NK-92 treated with Interleukin-12 subunit alpha and Interleukin-12 subunit beta, amount 100 ng/mL, for 24 hours (cell line): Measurements from ENCODE around the gene FBH1.
"Not testable (repeated sequence)": the region's sequence is repeated elsewhere in the genome, so short reads cannot be mapped to it uniquely, and the experiment has no call there.

Experiments used
- DNase-seq: peaks from one replicate; lab custom pipeline; 2025; lab: John Stamatoyannopoulos, UW

The FBH1 gene

GRCh38 chr10:5889624-5890451 lies at the start of gene FBH1, which contains the start of gene ANKRD16:
Gene FBH1 (plus strand): TSS chr10:5890243. CDS start chr10:5890346, 103 bp downstream.
Gene ANKRD16 (minus strand): TSS chr10:5889893. CDS start chr10:5889354, 539 bp downstream.
- DNase-seq: peak; percentile 91

- no peak for DNase-seq
These were observed 49.4 kb upstream of the FBH1 start for GRCh38 chr10:5840314-5841307.

- no peak for DNase-seq
These were observed 48.1 kb upstream of the FBH1 start for GRCh38 chr10:5841965-5842364.

- no peak for DNase-seq
These were observed 46.2 kb upstream of the FBH1 start for GRCh38 chr10:5843686-5844344.

- DNase-seq: no peak
These were observed 45.5 kb upstream of the FBH1 start for GRCh38 chr10:5844345-5845055.

GRCh38 chr10:5846667-5847066 lies 43.4 kb upstream of the FBH1 start:
- not testable (repeated sequence) for DNase-seq

- no peak for DNase-seq
These were observed 35.9 kb upstream of the FBH1 start for GRCh38 chr10:5854131-5854475.

- no peak for DNase-seq
These were observed 33.9 kb upstream of the FBH1 start for GRCh38 chr10:5855979-5856700.

GRCh38 chr10:5856701-5857004 lies 33.4 kb upstream of the FBH1 start:
- no peak for DNase-seq

- no peak for DNase-seq
These were observed 31.2 kb upstream of the FBH1 start for GRCh38 chr10:5858811-5859210.

- no peak for DNase-seq
These were observed 30.0 kb upstream of the FBH1 start for GRCh38 chr10:5860066-5860465.

GRCh38 chr10:5862360-5862961 lies 27.6 kb upstream of the FBH1 start:
- DNase-seq: no peak

- not testable (repeated sequence) for DNase-seq
These were observed 26.9 kb upstream of the FBH1 start for GRCh38 chr10:5862981-5863685.

- DNase-seq: not testable (repeated sequence)
These were observed 23.5 kb upstream of the FBH1 start for GRCh38 chr10:5866451-5867081.

- DNase-seq: not testable (repeated sequence)
These were observed 22.9 kb upstream of the FBH1 start for GRCh38 chr10:5867091-5867615.

- DNase-seq: not testable (repeated sequence)
These were observed 21.7 kb upstream of the FBH1 start for GRCh38 chr10:5868383-5868782.

- no peak for DNase-seq
These were observed 20.9 kb upstream of the FBH1 start for GRCh38 chr10:5869156-5869555.

- no peak for DNase-seq
These were observed 18.4 kb upstream of the FBH1 start for GRCh38 chr10:5871596-5871995.

- no peak for DNase-seq
These were observed 16.5 kb upstream of the FBH1 start for GRCh38 chr10:5873515-5873995.
